SJSA1 (cell line): Measurements from ENCODE around the gene NFX1. TPM values are rescaled to one million over a fixed set of nuclear protein-coding genes. Genes with fewer than 3 reads are reported as not detected.
A peak's percentile ranks its signal among the peaks of the same experiment; 100 is the strongest.
"Not testable (repeated sequence)": the region's sequence is repeated elsewhere in the genome, so short reads cannot be mapped to it uniquely, and the experiment has no call there.

ENCODE experiments used
- DNase-seq, 2 experiments: peaks; one replicate each; pipeline ENCODE4 v3.0.0-alpha.2; 2015 to 2020; ENCODE audit warnings: low spot score in 2 of 2, low read depth in 1 of 2
- H3K27ac ChIP-seq: fragments of 250-450 bp; sonication (Bioruptor Pico); 2 replicates; pipeline ENCODE4 v1.5.1; 2020; ENCODE audit warnings: mild to moderate bottlenecking, moderate library complexity
- H3K27me3 ChIP-seq: fragments of 250-450 bp; sonication (Bioruptor Pico); replicated peaks from 2 replicates; pipeline ENCODE4 v1.5.1; 2020; ENCODE audit warnings: mild to moderate bottlenecking, moderate library complexity
- H3K36me3 ChIP-seq: fragments of 250-450 bp; sonication (Bioruptor Pico); 2 replicates; pipeline ENCODE4 v1.5.1; 2020; ENCODE audit warnings: mild to moderate bottlenecking
- H3K4me1 ChIP-seq: fragments of 250-450 bp; sonication (Bioruptor Pico); replicated peaks from 2 replicates; pipeline ENCODE4 v1.6.1; 2021; ENCODE audit warnings: mild to moderate bottlenecking
- H3K4me3 ChIP-seq: fragments of 250-450 bp; sonication (Bioruptor Pico); 2 replicates; pipeline ENCODE4 v1.5.1; 2020; ENCODE audit warnings: mild to moderate bottlenecking
- H3K9me3 ChIP-seq: fragments of 250-450 bp; sonication (Bioruptor Pico); replicated peaks from 2 replicates; pipeline ENCODE4 v1.5.1; 2020; ENCODE audit warnings: mild to moderate bottlenecking
- total RNA-seq: library from RNA; depleted of rRNA; stranded (reverse); fragments of >200 nt; shearing (Covaris generic); gene quantifications from 2 replicates; pipeline ENCODE4 v1.2.3, GENCODE V29; 2014

Gene NFX1
- total RNA-seq, 1 experiment from 2014 or later, result 10.3 TPM

DNA sequence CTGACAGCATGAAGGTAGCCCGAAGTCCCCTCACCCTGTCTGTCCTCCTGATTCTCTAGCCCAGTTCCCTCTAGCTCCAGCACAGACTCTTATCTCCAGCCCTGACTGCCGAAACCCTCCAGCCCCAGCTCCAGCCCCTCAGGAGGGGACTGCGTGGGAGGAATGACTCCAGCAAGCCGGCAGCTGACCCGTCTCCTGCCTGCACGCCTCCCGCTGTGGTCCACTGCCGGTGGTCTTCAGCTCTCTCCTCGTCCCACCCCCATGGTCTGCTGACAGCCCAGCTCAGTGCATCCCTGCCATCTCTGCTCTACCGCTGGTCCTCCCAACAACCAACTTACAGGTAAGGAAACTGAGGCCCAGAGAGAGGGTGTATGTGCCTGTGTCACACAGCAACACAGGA lies 111.5 kb downstream of the NFX1 start:
- H3K4me3 ChIP-seq, H3K4me1 ChIP-seq, H3K36me3 ChIP-seq, DNase-seq, H3K27me3 ChIP-seq, H3K9me3 ChIP-seq, H3K27ac ChIP-seq: not testable (repeated sequence)

DNA sequence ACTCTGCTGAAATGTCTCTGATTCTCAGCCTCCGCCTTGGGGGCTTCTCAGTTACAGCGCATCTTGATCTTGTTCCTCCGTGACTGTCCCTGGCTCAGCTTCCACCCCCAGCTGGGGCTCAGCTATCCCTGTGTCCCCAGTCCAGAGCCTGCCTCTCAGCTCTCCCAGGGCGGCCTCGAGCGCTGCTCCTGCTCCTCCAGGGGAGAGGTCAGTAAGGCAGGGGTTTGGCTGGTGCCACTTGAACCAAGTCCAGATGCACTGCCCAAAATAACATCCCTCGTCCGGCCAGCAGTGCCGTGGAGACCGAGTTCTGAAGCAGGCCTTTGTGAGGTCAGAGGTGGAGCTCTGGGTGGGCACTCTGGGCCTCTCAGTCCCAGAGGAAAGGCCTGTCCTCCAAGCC lies 112.1 kb downstream of the NFX1 start, which contains the start of gene AQP7:
Gene AQP7, minus strand, starts transcription at position 198 of the 400 bp plus-strand sequence. CDS start 1,306 bp downstream, outside the sequence.
- H3K4me3 ChIP-seq, H3K27me3 ChIP-seq, H3K27ac ChIP-seq, H3K9me3 ChIP-seq, H3K4me1 ChIP-seq, DNase-seq, H3K36me3 ChIP-seq: not testable (repeated sequence)

DNA sequence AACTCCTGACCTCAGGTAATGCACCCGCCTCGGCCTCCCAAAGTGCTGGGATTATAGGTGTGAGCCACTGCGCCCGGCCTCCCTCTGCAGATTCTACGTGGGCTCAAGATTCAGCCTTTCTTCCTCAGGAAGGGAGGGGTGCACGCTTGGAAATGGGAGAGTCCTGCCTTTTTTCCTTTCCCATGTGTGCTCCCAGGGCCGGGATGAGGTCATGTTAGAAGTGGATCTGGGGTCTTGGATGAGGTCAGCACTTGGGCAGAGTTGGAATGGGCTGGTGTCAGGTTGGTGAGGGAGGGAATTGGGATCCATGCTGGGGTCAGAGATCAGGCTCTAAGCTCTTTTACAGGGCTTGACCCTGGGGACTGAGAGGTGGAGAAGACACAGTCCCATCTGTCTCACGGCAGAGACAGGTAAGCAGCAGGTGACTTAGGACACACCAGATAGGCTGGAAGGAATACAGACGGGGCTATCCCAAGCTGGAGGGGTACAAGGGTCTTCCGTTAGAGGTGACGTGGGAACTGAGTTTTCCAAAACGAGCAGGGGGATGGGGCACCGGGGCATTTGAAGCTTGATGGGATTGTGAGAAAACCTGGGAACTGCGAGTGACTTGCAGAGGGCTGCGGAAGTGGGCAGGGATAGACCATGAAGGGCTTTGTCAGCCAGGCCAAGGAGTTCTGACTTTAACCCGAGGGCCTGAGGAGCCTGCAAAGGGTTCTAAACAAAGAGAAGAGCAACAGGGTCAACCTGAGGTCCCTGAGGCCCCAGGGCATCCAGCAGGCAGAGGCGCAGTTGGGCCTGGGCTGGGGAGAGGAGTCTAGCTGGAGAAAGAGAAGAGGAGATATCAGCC lies 113.8 kb downstream of the NFX1 start:
- no peak for DNase-seq
- Histone ChIP-seq H3K27ac (no peak overlapping the region), H3K36me3 (no peaks in the 10 kb centered on the region), H3K4me3 (no peak overlapping the region), H3K4me1 (no peaks in the 10 kb centered on the region), H3K9me3 (no peaks in the 10 kb centered on the region), H3K27me3 (no peaks in the 10 kb centered on the region)

DNA sequence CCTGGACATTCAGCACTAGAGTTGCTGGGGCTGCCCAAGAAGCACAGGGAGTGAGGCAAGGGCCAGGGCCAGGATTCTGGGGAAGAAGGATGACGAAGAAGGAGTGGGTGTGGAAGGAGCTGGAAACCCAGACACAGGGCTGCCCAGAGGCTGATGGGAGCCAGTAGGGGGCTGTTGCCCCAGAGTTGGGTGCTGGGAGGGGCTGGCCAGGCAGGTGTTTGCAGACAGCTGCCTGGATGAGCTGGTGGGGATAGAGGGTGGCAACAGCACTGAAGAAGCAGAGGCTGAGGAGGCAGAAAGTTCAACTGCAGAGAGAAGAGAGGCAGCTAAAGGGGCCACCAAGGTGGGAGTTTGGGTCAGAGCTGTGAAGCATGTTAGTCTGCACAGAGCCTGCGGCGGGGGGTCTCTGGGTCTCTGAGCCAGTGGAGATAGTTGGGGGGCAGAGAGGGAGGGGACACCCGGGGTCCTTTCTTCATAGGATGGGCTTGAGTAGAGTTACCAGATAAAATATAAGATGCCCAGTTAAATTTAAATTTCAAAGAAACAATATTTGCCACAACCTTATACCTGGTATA lies 114.6 kb downstream of the NFX1 start:
- no peak for DNase-seq
- Histone ChIP-seq H3K9me3 (no peaks in the 10 kb centered on the region), H3K4me1 (no peaks in the 10 kb centered on the region), H3K4me3 (no peak overlapping the region), H3K27me3 (no peaks in the 10 kb centered on the region), H3K27ac (no peak overlapping the region), H3K36me3 (no peaks in the 10 kb centered on the region)

DNA sequence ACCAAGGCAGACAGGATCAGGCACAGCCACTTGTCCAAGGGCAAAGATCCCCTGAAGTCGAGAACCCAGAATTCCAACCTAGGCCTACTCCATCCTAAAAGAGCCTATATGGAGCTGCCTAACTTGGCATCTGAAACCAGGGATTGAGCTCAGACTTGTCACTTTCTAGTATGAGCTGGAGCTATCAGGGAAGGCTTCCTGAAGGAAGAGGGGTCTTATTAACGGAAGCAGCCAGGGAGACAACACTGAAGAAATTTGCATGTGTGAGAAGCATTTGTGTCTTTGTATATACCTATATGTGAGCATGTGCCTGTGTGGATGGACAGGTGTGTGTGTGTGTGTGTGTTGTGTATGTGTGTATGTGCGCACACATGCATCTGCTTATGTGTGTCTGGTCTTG lies 116.7 kb downstream of the NFX1 start:
- H3K27me3 ChIP-seq, result no peaks in the 10 kb centered on the region
- no peaks in the 10 kb centered on the region for H3K9me3 ChIP-seq
- no peak overlapping the region for H3K27ac ChIP-seq
- no peaks in the 10 kb centered on the region for H3K36me3 ChIP-seq
- H3K4me1 ChIP-seq, result no peaks in the 10 kb centered on the region
- no peak for DNase-seq
- no peak overlapping the region for H3K4me3 ChIP-seq

DNA sequence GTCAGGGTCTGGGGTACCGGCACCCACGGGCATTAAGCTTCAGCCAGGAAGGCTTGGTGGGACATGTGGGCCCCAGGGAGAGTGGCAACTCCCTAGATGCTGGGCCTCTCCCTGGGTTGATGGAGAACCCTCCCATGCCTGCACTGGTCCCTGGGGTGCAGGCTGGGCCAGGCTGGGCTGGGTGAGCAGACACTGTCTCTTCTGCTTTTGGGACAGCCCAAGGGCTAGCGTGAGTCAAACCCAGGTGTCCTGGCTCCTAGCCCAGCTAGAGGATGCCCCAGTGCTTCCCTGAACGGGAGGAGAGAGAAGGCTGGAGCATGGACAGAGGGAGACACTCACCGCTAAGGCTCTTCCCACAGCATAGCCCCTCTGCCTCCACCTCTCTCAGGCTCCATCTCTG lies 117.8 kb downstream of the NFX1 start:
- H3K4me1 ChIP-seq, result no peaks in the 10 kb centered on the region
- H3K9me3 ChIP-seq, result no peaks in the 10 kb centered on the region
- H3K4me3 ChIP-seq, result no peak overlapping the region
- DNase-seq, result no peak
- H3K36me3 ChIP-seq, result no peaks in the 10 kb centered on the region
- no peak overlapping the region for H3K27ac ChIP-seq
- H3K27me3 ChIP-seq, result no peaks in the 10 kb centered on the region

DNA sequence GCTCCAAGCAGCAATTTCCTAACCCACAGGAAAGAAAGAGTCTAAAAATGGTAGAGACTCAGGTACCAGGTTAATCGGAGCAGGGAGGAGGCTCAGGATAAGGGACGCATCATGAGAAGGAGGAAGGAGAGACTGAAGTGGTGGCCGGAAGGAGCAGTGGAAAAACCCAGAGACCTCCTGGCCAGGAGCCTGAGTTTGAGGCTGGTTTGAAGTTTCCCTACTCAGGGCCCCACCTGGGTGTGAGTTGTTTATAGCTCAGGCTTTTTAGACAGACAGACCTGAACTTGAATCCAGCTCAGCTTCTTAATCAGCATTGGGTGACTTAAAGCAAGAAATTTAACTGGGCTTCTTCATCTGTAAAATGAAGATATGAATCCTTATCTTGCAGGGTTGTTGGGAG lies 124.0 kb downstream of the NFX1 start:
- H3K27ac ChIP-seq, result no peak overlapping the region
- no peaks in the 10 kb centered on the region for H3K36me3 ChIP-seq
- H3K4me1 ChIP-seq, result no peaks in the 10 kb centered on the region
- no peaks in the 10 kb centered on the region for H3K27me3 ChIP-seq
- DNase-seq, result no peak
- H3K9me3 ChIP-seq, result no peaks in the 10 kb centered on the region
- no peak overlapping the region for H3K4me3 ChIP-seq

DNA sequence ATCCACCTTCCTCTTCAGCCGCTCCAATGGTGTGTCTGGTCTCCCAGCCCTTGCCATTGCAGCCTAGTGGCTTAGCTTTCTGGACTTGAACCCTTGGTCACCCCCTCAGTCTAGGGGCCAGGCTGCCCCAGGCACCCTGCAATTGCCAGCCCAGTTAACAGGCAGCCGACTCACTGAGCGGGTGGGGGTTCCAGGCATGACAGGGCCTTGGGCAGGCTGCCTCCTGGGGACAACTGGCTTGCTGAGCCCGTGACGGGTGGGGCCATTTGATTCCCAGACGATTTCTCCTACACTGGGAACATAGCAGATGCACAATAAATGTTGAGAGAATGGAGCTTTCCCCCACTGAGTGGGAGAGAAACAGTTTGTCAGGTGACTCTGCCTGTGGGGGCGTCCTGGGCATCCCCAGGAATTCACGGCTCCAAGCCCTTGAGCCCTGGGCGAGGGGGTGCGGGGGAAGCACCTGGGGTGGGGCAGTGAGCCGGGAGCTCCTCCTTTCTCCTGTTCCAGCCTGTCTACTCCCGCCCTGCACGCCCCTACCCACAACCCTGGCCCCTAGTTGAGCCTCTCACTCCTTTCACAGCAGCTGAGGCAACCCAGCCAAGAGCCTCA lies 124.7 kb downstream of the NFX1 start:
- no peaks in the 10 kb centered on the region for H3K4me1 ChIP-seq
- H3K36me3 ChIP-seq, result no peaks in the 10 kb centered on the region
- no peaks in the 10 kb centered on the region for H3K9me3 ChIP-seq

DNA sequence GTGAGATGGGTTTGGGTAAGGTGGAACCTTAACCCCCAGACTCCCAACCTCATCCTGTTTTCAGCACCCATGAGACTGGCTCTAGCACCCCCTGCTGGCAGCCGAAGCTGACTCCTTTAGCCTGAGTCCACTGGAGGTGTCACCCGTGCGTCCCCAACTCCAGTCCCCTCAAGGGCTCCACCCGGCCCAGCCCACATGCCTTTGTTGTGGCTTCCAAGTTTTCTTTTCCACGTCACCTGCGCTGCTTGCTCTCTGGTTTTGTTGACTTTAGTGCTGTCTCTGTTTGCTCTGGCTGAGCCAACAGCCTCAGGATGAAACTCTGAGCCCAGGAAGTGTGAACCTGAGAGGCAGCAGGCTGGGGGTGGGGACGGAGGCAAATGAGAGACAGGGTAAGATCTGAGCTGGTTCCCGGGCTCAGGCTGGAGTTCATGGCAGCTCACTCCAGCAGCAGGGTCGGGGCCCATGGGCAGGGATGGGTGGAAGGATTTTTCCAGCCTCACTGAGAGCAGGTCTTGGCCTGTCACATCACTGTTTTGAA lies 125.3 kb downstream of the NFX1 start:
- H3K27me3 ChIP-seq, result no peaks in the 10 kb centered on the region
- no peak overlapping the region for H3K27ac ChIP-seq

More for the DNA sequence above, 124.7 kb downstream of the NFX1 start:
- Histone ChIP-seq H3K4me3 (no peak overlapping the region), H3K27me3 (no peaks in the 10 kb centered on the region), H3K27ac (no peak overlapping the region)
- DNase-seq, result no peak

DNA sequence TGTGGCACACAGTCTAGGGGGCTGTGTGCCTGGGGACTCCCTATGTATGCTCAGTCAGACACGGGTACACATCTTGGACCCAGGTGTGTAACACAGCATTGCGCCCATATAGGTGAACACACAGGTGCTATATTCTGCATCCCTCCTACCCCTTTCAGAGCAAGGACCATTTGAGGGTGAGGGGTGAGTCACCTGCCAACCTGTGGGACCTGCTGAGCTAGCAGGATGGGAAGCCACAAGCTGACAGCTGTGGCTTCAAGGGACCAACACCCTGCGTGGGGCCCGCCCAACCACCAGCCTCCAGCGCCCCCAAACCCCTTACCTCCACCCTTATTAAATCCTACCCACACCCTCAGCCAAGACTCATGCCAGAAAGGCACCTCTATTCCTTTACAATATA lies 126.7 kb downstream of the NFX1 start:
- no peaks in the 10 kb centered on the region; the same call in 1 of the 2 replicates for H3K27me3 ChIP-seq
- no peak overlapping the region for H3K4me3 ChIP-seq
- H3K36me3 ChIP-seq, result no peaks in the 10 kb centered on the region
- no peaks in the 10 kb centered on the region for H3K4me1 ChIP-seq
- no peak for DNase-seq
- H3K27ac ChIP-seq, result no peak overlapping the region
- no peaks in the 10 kb centered on the region for H3K9me3 ChIP-seq

More for the DNA sequence above, 125.3 kb downstream of the NFX1 start:
- Histone ChIP-seq H3K36me3 (no peaks in the 10 kb centered on the region), H3K4me3 (no peak overlapping the region), H3K4me1 (no peaks in the 10 kb centered on the region), H3K9me3 (no peaks in the 10 kb centered on the region)
- peak; percentile 5 to 49 for DNase-seq

DNA sequence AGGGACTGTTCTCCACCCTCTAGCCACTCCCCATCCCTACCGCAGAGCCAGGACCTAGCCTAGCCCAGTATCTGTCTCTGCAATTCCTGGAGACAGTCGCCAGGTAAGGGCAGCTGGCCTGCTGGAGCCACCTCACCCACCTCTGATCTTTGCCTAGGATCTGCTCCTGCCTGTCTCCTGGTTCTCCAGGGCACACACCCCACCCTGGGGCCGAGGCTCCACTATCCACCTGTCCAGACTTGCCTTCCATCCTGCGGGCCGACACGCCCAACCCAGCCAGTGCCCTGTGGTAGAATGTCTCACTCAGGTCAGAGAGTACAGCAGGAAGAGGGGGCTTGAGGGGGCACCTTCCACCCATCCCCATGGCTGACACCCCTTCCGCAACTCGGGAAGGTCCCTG lies 127.8 kb downstream of the NFX1 start:
- Histone ChIP-seq H3K27ac (no peak overlapping the region), H3K9me3 (no peaks in the 10 kb centered on the region), H3K27me3 (no peaks in the 10 kb centered on the region; the same call in 1 of the 2 replicates), H3K4me1 (no peaks in the 10 kb centered on the region), H3K4me3 (no peak overlapping the region), H3K36me3 (no peaks in the 10 kb centered on the region)
- DNase-seq, result no peak

DNA sequence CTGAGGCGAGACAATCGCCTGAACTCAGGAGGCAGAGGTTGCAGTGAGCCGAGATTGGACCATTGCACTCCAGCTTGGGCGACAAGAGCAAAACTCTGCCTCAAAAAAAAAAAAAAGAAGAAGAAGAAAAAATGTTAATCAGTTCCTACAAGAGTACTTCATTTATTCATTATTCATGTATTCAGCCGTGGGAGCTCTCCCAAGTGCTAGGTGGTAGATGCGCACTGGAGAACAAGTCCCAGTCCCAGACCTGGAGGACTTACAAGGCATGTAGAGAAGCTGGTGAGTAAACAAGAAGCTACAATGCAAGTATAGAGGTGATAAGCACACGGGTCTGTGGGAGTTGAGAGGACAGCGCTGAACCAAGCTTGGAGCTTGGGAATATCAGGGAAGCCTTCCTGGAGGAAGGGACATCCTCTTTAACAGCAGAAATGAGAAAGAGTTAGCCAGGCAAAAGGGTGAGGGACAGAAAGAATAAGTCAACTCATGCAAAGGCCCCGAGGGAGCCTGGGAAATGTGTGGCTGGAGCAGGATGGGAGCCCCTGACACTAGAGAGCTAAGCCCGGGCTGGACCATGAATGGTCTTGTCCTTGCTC lies 129.5 kb downstream of the NFX1 start:
- Histone ChIP-seq H3K4me1 (no peaks in the 10 kb centered on the region), H3K36me3 (no peaks in the 10 kb centered on the region), H3K9me3 (no peaks in the 10 kb centered on the region), H3K27ac (no peak overlapping the region), H3K4me3 (no peak overlapping the region), H3K27me3 (no peaks in the 10 kb centered on the region; the same call in 1 of the 2 replicates)
- DNase-seq, result no peak
